GM19025 (cell line): ENCODE measurements around the gene ING5.
"Not testable (repeated sequence)": the region's sequence is repeated elsewhere in the genome, so short reads cannot be mapped to it uniquely, and the experiment has no call there.

Source experiments
- ATAC-seq: cut with Tn5 transposase; IDR thresholded peaks from one replicate; pipeline ENCODE4 v1.9.1; 2021; ENCODE audit warnings: mild to moderate bottlenecking, low read depth, moderate library complexity; ENCODE audit not compliant: unreplicated experiment

Gene ING5

DNA sequence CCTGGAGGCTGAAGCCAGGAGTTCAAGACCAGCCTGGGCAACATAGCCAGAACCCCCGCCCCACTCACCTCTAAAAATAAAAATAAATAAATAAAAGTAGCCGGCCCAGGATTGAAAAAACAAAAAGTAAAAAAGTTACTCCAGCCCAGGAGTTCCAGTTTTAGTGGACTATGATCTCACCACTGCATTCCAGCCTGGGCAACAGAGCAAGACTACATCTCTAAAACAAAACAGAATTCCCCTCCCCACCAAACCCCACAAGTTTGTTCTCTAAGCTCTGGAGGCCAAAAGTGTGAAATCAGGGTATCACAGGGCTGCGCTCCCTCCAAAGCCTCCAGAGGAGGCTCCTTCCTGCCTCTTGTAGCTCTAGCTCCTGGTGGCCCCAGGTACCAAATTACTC is 34.3 kb downstream of the ING5 start:
- no peak for ATAC-seq

DNA sequence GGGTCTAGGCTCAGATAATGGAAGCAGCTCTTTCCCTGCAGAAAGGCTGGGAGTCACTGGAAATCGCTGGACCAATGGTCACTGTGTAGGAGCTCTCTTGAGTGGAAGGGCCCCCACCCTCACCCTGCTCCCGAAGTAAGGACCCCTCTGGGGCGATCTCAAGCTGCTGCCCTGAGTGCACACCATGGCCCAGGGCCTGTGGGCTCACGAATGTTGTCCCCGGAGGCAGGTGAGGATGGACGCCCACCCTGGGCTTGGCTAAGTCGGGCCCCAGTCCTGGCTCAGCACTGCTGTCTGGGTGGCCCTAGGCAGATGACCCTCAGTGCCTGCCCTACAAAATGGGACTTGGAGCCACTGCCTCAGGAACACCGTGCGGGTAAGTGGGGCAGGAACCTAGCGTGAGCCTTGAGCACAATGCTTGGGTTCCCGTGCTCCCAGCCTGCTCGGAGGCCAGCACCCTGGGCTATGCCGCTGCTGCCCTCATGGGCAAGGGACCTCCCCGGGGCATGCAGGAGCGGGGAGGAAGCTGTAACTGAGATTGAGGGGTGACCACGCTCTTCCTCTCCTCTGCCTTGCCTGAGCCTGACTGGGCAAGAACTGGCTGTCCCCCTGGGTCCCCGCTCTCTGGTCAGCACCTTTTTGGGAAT is 36.3 kb downstream of the ING5 start:
- no peak for ATAC-seq

DNA sequence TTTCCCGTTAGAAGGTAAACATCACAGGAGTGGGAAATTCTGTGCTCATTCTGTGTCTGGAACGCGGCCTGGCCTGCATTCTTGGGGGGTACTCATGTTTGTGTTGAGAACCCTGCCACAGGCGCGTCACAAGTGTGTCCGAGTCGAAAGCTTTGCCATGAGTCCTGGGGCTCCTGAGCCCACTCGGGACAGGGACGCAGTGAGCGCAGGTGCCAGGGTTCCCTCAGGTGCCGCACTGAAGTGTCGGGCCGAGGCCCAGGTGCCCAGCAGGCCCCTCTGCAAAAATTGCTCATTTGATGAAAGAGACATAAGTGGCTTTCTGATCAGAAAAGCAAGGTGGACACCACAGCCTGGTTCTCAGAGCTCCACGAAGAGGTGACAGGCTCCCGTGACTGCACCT is 37.3 kb downstream of the ING5 start:
- no peak for ATAC-seq

- no peak for ATAC-seq
These were observed 37.8 kb downstream of the ING5 start for GRCh38 chr2:241739651-241740050.

- no peak for ATAC-seq
These were observed 39.2 kb downstream of the ING5 start for GRCh38 chr2:241741016-241741415.

DNA sequence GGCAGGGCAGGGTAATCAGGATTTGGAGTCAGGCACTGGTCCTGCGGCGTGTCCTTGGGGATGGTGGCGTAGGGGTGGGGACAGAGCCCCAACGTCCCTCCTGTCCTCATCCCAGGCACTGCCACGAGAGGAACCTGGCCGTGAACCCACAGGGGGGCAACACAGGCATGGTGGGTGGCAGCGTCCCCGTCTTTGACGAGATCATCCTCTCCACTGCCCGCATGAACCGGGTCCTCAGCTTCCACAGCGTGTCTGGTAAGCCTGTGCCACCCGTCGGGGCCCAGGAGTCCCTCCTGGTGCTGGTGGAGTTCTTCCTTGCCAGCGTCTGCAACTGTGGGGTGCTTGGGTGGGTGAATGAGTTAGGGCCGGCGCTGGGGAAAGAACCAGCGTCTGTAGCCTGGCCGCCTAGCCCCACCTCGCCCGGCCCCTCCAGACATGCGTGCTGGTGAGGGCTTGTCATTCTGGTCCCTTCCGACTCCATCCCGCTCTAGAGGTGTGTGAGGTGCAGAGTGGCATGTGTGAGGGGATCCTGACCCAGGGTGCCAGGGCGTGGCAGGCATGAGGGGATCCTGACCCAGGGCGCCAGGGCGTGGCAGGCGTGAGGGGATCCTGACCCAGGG is 40.6 kb downstream of the ING5 start:
- no peak for ATAC-seq

DNA sequence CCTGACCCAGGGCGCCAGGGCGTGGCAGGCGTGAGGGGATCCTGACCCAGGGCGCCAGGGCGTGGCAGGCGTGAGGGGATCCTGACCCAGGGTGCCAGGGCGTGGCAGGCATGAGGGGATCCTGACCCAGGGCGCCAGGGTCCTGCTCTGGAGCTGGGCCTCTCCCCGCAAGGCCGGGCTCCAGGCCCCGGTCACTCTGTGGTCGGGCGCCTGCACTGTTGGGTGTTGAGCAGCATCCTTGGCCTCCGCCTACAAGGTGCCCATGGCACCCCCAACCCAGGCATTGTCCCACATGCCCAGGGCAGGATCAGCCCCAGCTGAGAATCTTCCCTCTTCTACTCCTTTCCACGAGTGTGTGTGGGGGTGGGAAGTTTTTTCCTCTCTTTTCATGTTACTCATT is 41.2 kb downstream of the ING5 start:
- not testable (repeated sequence) for ATAC-seq

GRCh38 chr2:241743620-241744019 is 41.8 kb downstream of the ING5 start:
- ATAC-seq = no peak

- ATAC-seq = no peak
These were observed 42.4 kb downstream of the ING5 start for GRCh38 chr2:241744028-241744754.

GRCh38 chr2:241745276-241745675 is 43.4 kb downstream of the ING5 start:
- no peak for ATAC-seq

GRCh38 chr2:241746084-241746483 is 44.2 kb downstream of the ING5 start:
- no peak for ATAC-seq

DNA sequence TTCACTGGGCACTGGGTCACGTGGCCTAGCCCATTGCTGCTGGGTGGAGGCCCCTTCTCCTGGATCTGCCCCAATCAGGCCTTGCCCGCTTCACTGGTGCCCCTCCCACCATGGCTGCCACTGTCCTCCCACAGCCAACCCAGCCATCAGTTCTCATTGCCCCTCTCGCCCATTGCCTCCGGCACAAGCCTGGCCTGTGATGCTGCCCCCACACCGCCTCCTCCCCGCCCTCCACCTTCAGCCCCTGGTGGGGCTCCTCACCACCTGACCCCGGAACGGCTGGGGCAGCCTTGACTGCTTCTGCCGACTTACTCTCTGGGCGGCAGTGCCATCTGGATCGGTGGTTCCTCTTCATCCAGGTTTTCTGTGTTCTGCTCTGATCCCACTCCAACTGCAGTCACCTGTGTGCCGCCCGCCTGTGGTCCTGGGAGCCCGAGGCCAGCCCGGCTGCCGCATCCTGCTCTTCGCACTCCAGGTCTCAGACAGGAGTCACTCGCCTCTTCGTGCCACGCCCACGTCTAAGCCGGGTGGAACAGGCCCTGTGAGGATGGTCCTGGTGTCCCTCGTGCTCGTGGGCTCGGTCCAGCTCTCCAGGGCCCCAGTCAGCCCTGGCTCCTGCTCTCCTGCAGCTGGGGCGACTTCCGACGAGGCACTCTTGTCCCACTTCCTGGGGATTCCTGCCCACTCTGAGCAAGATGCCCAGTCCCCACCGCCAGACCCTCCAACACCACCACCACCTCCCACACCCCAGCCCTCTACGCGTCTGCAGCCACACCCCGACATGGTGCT is 46.8 kb downstream of the ING5 start:
- no peak for ATAC-seq

GRCh38 chr2:241750076-241750840 is 48.4 kb downstream of the ING5 start:
- ATAC-seq = no peak

DNA sequence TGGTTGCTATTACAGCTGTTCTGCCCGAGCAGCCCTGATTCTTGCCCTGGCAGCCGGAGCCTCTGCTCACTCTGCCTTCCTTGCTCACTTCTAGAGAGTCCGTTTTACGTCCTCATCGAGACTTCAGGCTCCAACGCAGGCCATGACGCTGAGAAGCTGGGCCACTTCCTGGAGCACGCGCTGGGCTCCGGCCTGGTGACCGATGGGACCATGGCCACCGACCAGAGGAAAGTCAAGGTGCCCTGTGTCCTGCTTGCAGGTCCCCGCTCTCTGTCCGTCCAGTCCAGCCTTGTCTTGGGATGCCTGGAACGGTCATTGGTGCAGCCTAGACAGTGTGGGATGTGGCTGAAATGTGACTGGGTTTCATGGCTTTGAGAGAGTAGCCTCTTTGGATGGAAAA is 49.3 kb downstream of the ING5 start:
- ATAC-seq = no peak

- ATAC-seq = no peak
These were observed 49.9 kb downstream of the ING5 start for GRCh38 chr2:241751776-241752175.

GRCh38 chr2:241752253-241752652 is 50.4 kb downstream of the ING5 start:
- no peak for ATAC-seq

- no peak for ATAC-seq
These were observed 50.9 kb downstream of the ING5 start for GRCh38 chr2:241752689-241753276.

DNA sequence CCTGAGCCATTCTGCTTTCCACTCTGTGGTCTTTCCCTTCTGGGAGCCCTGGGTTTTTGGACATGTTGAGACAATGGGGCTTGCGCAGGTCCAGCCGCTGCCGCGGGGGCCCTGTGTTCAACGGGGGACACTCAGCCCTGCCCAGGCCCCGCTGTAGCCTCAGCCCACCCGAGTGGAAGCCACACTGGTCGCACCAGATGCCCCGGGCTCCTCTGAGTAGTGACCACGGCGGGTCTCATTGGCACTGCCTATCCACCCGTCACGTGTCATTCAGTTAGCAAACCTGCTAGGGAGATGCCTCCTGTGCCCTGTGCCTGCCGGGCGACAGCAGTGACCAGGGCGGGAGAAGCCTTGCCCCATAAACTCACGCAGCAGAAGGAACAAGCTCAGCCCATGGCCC is 51.7 kb downstream of the ING5 start:
- ATAC-seq = no peak

DNA sequence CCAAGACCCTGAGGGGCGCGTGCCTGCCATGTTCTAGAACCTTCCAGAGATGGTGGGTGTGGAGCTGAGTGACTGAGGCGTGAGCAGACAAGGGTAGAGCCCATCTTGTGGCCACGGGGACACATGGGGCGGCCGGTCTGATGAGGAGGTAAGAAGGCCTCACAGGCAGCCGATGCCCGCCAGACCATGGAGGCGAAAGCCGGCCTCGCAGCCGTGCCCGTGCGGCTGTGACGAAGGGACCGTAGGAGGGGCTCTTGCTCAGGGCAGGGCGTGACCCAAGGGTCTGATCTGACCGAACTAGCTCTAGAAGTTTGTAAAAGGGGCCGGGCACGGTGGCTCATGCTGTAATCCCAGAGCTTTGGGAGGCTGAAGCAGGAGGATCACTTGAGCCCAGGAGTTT is 52.2 kb downstream of the ING5 start:
- ATAC-seq = no peak

DNA sequence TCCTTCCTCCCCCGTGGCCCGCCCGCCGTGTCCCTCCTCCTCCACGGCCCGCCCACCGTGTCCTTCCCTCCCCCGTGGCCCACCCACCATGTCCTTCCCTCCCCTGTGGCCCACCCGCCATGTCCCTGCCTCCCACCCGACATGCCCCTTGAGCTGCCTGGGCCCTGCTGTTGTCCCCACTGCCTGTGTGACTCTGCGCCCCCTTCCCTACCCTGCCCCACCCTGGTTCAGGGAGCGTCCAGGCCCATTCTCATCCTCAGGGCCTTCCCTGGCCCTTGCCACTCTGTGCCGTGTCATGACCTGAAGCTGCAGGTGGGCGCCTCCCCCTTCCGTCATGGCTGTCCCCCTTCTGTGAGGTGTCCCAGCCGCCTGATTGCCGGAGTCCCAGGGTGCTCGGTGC is 53.3 kb downstream of the ING5 start:
- ATAC-seq = no peak
